HG03103 (cell line): ENCODE measurements around the gene SSC4D.

Experiments used
- ATAC-seq: cut with Tn5 transposase; IDR thresholded peaks from one replicate; pipeline ENCODE4 v1.9.1; 2021; ENCODE audit warnings: low read depth; ENCODE audit not compliant: unreplicated experiment

SSC4D gene

DNA sequence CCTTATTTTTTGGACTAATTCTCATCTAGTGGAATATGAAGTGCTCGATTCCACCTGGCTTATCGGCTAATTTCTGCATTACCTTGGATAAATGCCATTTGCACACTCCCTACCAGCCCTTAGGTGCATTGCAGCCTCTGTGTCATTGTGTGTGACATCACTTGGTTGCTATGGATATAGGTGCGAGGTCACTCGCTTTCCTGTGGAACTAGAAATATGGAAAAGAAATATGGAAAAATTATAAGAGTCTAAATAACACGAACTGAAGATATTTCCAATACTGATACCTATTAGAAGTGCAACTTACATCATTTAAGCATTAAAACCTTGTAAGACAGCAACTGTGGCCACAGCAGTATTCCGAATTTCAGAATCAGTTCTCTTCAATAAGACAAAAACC is 52.7 kb downstream of the SSC4D start:
- ATAC-seq = no peak

DNA sequence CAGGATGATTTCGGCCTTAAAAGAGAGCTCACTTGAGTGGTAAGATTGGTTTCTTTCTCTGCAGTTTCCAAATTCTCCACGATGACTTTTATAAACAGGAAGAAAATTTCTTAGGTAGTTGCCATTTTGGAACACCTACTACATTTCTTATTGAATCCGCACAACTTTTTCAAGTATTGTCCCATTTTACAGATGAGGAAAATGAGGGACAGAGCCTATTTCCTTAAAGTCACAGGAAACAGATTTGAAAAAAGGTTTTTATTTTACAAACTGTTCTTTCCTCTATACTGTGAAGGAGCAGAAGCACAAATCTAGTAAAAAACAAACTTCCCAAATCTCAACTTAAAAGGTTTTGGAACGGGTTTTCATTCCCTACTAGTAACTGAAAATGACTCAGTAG is 53.4 kb downstream of the SSC4D start:
- no peak for ATAC-seq

DNA sequence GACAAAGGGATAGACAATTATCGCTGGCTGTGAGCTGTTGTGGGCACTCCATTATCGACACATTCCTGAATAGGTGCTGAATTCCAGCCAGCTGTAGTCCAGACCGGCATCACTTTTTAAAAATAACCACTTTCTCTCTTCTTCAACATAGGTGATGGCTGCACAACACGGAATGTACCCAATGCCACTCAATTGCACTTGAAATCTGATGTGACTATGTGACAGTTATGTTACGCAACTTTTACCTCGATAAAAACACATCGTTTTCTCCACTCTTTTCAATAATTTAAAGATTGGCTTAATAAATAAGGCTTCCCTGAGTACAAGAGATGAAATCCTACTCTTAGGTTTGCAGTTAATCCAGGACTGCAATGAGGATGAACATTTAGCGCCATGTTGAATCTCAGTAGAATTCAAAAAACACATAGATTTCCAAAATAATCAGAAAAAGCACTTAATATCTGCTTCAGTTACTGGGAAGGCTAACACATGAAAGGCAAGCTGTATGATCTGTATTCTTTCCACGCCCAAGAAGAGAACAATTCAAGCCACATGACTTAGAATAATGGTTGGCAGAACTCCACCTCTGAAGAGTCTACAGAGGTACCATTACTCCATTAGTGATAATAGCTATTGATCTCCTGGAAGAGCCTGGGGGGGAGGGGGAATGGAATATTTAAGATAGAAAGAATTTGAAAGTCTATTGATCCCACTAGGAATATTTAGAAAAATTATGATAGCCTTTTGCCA is 54.3 kb downstream of the SSC4D start:
- ATAC-seq = no peak

DNA sequence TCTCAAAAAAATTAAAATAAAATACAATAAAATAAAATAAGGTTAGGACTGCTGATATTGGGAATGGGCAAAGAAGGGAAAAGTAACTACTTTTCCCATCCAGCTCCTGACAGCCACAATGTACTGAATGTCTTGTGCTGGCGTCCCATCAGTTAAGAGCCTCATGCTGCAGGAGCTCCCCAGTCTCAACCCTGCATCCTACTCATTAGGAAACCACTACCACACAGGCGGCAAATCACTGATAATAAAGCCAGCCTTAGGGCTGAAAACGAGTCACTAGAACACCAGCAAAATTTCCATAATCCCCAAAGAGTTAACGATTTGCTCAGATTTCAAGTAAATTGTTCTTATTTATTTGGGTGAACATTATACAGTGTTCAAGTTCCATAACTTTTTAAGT is 55.0 kb downstream of the SSC4D start:
- no peak for ATAC-seq

DNA sequence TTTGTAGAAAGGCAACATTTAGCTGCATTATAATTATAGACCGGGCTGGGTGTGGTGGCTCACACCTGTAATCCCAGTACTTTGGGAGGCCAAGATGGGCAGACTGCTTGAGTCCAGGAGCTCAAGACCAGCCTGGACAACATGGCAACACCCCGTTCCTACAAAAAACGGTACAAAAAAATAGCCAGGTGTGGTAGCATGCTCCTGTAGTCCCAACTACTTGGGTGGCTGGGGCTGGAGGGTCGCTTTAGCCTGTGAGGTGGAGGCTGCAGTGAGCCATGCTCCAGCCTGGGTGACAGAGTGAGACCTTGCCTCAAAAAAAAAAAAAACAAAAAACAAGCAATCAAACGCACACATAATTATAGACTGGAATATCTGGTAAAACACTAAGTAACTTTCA is 55.8 kb downstream of the SSC4D start:
- no peak for ATAC-seq

DNA sequence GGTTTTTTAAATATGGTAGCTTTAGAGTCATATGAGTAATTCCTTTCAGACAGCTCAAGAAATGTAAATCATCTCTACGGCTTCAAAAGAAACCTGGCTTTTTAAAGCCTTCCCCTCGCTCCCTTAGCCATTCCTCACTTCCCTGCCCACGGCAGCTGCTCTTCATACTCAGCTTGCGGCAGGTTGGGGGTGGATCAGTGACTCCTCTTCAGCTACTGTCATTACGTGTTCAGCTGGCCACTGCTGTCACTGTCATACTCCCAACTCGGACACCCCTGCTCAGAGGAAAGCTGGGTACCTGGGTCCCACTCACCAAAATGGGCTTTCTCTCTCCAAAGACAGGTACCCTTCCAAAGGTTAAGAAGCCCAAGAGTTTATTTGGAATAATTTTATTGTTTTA is 57.3 kb downstream of the SSC4D start:
- no peak for ATAC-seq

DNA sequence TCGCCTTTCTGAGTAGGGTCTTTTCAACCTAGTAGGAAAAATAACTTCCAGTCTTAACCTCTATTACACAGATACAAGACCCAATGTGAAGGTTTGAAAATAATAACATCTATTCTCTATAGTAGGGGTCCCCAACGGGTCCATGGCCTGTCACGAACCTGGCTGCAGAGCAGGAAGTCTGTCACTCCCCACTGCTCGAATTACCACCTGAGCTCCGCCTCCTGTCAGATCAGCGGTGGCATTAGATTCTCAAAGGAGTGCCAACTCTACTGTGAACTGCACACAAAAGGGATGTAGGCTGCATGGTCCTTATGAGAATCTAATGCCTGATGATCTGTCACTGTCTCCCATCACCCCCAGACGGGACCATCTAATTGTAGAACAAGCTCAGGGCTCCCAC is 58.1 kb downstream of the SSC4D start:
- ATAC-seq = no peak

DNA sequence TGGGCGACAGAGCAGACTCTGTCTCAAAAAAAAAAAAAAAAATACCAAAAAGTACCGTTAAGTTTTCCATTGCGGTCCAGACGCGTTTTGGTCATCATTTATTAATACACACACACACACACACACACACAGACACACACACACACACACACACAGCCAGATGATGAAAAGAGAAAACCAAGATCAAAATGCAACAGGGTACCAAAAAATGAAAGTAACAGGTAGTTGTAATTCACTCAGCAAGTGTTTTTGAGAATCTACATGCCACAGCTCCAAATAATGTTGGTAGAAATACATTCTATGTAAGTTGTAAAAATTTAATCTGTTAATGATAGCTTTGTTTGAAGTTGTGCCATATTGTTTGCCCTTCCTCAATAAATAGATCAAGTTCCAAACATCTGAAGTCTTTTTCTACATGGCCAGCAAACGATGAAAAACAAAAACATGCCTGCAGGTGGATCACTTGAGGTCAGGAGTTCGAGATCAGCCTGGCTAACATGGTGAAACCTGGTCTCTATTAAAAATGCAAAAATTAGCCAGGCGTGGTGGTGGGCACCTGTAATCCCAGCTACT is 60.1 kb downstream of the SSC4D start:
- no peak for ATAC-seq

DNA sequence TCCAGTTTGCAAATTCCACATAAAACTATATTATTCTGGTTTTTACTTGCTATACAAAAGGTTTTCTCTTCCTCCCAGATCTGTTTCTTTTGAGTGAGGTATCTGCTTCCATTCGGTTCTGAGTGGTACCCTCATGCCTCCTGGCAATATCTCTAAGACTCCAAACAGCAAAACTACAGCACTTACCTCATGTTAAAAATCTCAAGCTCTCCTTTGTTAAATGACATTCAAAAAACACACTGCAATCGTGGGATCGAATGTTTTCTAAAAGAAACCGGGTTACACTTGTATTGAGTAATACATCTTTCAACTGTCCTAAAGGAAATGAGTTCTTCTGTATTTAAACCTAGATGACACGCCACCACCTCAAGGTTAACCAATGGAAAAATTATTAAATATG is 61.8 kb downstream of the SSC4D start:
- ATAC-seq = no peak

DNA sequence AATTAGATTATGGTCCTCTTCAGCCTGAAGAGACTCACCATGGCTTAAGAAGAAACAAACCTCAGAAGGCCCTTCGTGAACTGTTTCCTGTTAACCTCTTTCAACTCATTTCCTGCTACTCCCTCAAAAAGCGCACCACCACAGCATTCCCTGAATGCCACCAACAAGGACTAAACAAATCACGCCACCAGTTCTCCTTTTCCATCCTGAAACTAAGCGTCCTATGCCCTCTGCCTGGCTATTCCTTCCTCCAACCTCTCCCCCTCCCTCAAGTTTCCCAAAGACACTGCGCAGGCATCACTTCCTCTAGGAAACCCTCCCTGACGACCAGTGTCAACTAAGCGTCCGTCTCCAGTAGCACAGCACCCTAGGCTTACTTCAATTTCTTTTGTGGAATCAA is 62.7 kb downstream of the SSC4D start:
- ATAC-seq = no peak

DNA sequence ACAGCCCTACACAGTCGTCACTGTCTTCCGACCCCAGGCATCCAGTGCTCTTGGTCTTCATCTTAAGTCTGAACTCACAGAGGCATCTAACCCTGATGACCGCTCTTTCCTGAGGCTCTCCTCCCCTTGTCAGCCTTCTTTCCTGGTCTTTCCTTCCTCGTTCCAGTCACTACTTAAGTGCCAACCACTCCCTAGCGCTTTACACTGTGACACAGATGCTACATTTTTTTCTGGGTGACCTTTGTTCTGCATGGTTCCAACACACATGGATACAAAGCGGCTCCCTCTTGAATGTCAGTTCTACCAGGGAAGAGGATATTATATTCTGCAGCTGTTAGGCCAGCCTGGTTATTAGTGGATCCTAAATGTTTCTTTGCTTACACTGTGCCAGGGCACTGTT is 63.4 kb downstream of the SSC4D start:
- no peak for ATAC-seq

DNA sequence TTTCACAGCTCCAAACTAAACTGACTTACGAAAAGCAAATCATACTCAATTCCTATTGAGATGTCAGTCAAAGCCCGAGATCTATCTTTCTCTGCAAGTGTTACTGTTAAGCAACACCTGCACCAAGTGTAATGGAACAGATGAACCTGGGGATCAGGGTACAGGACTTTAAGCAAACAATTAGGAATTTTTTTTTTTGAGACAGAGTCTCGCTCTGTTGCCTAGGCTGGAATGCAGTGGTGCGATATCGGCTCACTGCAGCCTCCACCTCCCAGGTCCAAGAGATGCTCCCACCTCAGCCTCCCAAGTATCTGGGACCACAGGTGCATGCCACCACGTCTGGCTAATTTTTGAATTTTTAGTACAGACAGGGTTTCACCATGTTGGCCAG is 65.6 kb downstream of the SSC4D start:
- no peak for ATAC-seq

DNA sequence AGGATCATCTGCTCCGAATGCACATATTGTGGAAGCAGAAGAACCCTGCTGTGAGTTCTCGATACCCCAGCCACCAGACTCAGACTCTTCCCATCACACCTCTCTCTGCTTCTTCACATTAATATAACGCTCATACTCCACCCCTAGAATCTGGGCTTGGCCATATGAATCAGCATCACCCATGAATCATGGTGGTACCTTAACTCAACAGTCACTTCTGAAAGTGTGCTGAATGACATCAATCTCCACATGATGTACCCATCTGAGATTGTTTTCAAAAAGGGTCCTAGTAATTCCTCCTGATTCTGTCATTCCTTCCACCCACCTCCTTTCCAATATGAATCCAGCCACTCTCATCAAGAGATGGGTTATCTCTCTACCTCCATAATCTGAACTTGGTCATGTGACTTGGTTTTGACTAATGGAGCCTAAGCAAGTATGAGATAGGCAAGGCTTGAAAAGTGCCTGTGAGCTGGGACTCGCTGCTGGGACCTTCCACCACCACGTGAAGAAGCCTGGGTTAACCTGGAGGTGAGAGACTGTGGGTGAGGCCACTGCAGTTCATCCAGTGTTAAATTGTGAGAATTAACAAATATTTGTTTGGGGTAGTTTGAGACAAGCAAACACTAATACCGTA is 66.1 kb downstream of the SSC4D start:
- ATAC-seq = no peak

DNA sequence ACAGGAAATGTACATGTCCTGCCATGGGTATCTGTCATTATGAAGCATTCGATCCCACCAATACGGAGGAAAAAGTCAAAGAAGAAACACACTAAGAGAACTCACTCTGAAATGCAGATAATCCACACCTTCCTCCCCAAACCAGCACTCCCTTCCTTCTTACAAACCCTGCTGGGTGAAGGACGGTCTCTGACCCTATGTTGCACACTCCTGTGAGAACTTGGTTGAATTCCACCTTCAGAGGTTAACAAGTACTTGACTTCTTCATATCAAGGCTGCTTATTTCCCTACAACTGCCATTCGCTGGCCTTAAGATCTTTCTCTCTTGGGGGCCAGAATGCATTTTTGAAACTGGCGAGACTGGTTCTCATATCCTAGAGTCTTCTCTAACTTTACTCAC is 67.3 kb downstream of the SSC4D start:
- no peak for ATAC-seq

DNA sequence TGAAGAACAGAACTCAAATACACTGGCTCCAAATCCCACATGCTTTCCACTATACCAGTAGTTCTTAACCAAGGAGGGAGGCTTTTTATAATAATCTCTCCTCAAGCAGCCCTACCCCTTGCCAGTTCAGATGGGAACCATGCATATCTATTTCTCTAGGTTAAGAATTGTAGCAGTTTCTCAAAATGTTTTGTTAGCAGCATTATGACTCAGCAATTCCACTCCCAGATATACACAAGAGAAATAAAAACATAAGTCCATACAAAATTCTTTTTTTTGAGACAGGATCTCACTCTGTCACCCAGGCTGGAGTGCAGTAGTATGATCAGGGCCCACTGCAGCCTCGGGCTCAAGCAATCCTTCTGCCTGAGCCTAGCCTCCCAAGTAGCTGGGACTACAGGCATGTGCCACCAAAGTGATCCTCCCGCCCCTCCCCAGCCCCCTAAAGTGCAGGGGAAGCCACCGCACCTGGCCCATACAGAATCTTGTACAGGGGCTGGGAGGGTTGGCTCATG is 68.8 kb downstream of the SSC4D start:
- no peak for ATAC-seq
